K562 (cell line): Measurements from ENCODE around the gene CT45A10. TPM values are rescaled to one million over a fixed set of nuclear protein-coding genes. Genes with fewer than 3 reads are reported as not detected.

Source experiments
- CBX1 ChIP-seq: sonication (generic); IDR thresholded peaks from 2 replicates; pipeline ENCODE4 v1.6.1; 2016; ENCODE audit warnings: antibody characterized with exemption, low read depth, mild to moderate bottlenecking
- CCNT2 ChIP-seq: IDR thresholded peaks from 2 replicates; pipeline ENCODE4 v1.6.1; 2011; ENCODE audit warnings: borderline replicate concordance, low read depth, mild to moderate bottlenecking, moderate library complexity, mixed read lengths, low read length; ENCODE audit not compliant: insufficient read length; ENCODE audit errors: extremely low read depth
- DACH1 ChIP-seq: fragments of 450-650 bp; IDR thresholded peaks from 2 replicates; pipeline ENCODE4 v1.6.1; 2018; ENCODE audit not compliant: partially characterized antibody
- GABPA ChIP-seq: fragments of 200-800 bp; sonication (Bioruptor generic); conservative IDR thresholded peaks from 2 replicates; pipeline ENCODE4 v1.6.1; 2016; ENCODE audit warnings: low read depth, missing genetic modification characterization, missing compliant biosample characterization
- GABPB1 ChIP-seq: sonication (generic); formaldehyde crosslinking; IDR thresholded peaks from 2 replicates; pipeline ENCODE4 v1.8.0; 2022; ENCODE audit warnings: mild to moderate bottlenecking, missing genetic modification reagents
- GATA2 ChIP-seq: sonication (generic); formaldehyde crosslinking; IDR thresholded peaks from 2 replicates; pipeline ENCODE4 v1.4.0; 2020; ENCODE audit warnings: mild to moderate bottlenecking, missing genetic modification reagents
- MAZ ChIP-seq, 2 experiments: fragments of 450-650 bp in 1 of 2; sonication (generic) in 1 of 2; formaldehyde crosslinking; IDR thresholded peaks in 1 of 2; conservative IDR thresholded peaks in 1 of 2; 2 replicates each; pipeline versions ENCODE4 v1.4.0 to v1.5.0; 2020; ENCODE audit warnings: mild to moderate bottlenecking in 1 of 2, missing genetic modification reagents in 1 of 2
- MCM2 ChIP-seq: fragments of 450-650 bp; IDR thresholded peaks from 2 replicates; pipeline ENCODE4 v1.6.1; 2017; ENCODE audit warnings: low read depth, mild to moderate bottlenecking
- NBN ChIP-seq: fragments of 450-650 bp; IDR thresholded peaks from 2 replicates; pipeline ENCODE4 v1.6.1; 2016; ENCODE audit warnings: low read depth, mild to moderate bottlenecking
- NR3C1 ChIP-seq: sonication (generic); formaldehyde crosslinking; IDR thresholded peaks from 2 replicates; pipeline ENCODE4 v1.8.1; 2022; ENCODE audit warnings: missing genetic modification reagents
- POLR2AphosphoS2 ChIP-seq: IDR thresholded peaks from 2 replicates; pipeline ENCODE4 v1.6.1; 2012; ENCODE audit warnings: low read length, improper control_type of control experiment
- RB1 ChIP-seq: fragments of 450-650 bp; IDR thresholded peaks from 2 replicates; pipeline ENCODE4 v1.6.1; 2017; ENCODE audit warnings: low read depth, mild to moderate bottlenecking
- SOX6 ChIP-seq: fragments of 450-650 bp; IDR thresholded peaks from 2 replicates; pipeline ENCODE4 v1.6.1; 2014; ENCODE audit warnings: mild to moderate bottlenecking
- U2AF2 ChIP-seq: fragments of 200-400 bp; formaldehyde crosslinking; optimal IDR thresholded peaks from 2 replicates; pipeline ENCODE3; 2017; ENCODE audit warnings: low read depth, mild to moderate bottlenecking, low read length
- ZFX ChIP-seq: sonication (generic); formaldehyde crosslinking; IDR thresholded peaks from 2 replicates; pipeline ENCODE4 v1.8.0; 2022; ENCODE audit warnings: mild to moderate bottlenecking, missing genetic modification reagents, moderate library complexity
- ZNF197 ChIP-seq: fragments of 200-800 bp; sonication (Bioruptor generic); IDR thresholded peaks from 2 replicates; pipeline ENCODE4 v1.6.1; 2016; ENCODE audit warnings: low read depth, missing genetic modification characterization, missing compliant biosample characterization
- ZNF224 ChIP-seq: sonication (generic); formaldehyde crosslinking; IDR thresholded peaks from 2 replicates; pipeline ENCODE4 v1.8.0; 2022; ENCODE audit warnings: mild to moderate bottlenecking, missing genetic modification reagents
- polyA plus RNA-seq, 8 experiments: library from polyadenylated mRNA; depleted of rRNA in 4 of 8; stranded (reverse) in 5 of 8; unstranded in 3 of 8; fragments of >200 nt; fragmentation: Nextera tagmentation in 2 of 8; fragmentation: Illumina TruSeq in 1 of 8; extraction: Ambion mirVana in 2 of 8; extraction: Trizol in 1 of 8; gene quantifications; 2 replicates each; pipeline versions ENCODE4 v1.2.1 to v1.2.3, GENCODE V29; 2011 to 2014; ENCODE audit warnings: inconsistent platforms in 1 of 8, missing spikeins in 1 of 8
- total RNA-seq, 7 experiments: library from RNA; depleted of rRNA in 6 of 7; stranded (reverse); fragments of >200 nt in 6 of 7; fragmentation: Illumina TruSeq in 2 of 7; extraction: Trizol in 2 of 7; gene quantifications; 2 replicates each; pipeline versions ENCODE4 v1.2.1 to v1.2.3, GENCODE V29; 2011 to 2021; ENCODE audit warnings: low replicate concordance in 1 of 7
- TF ChIP-seq, protein P1 (sequence below): conservative IDR thresholded peaks from 2 replicates; pipeline ENCODE4 v1.6.1; 2011; ENCODE audit warnings: low read depth, mild to moderate bottlenecking, low read length; ENCODE audit not compliant: control insufficient read depth
- TF ChIP-seq, protein P2 (sequence below): fragments of 250-450 bp; sonication (Bioruptor Pico); IDR thresholded peaks from 2 replicates; pipeline ENCODE4 v1.6.1; 2021; ENCODE audit warnings: mild to moderate bottlenecking
- TF ChIP-seq, protein P3 (sequence below): sonication (generic); formaldehyde crosslinking; IDR thresholded peaks from 2 replicates; pipeline ENCODE4 v1.8.1; 2023; ENCODE audit warnings: missing genetic modification reagents, mild to moderate bottlenecking, borderline replicate concordance
- TF ChIP-seq, protein P4 (sequence below): IDR thresholded peaks from 2 replicates; pipeline ENCODE4 v1.6.1; 2016; ENCODE audit warnings: missing genetic modification characterization, missing compliant biosample characterization

Gene CT45A10
- total and polyA plus RNA-seq, 9 of the 15 experiments (the other 6 are each of a cell fraction or from before 2014, with no cell fraction given) = 78.1 to 175 (median 102) TPM

DNA sequence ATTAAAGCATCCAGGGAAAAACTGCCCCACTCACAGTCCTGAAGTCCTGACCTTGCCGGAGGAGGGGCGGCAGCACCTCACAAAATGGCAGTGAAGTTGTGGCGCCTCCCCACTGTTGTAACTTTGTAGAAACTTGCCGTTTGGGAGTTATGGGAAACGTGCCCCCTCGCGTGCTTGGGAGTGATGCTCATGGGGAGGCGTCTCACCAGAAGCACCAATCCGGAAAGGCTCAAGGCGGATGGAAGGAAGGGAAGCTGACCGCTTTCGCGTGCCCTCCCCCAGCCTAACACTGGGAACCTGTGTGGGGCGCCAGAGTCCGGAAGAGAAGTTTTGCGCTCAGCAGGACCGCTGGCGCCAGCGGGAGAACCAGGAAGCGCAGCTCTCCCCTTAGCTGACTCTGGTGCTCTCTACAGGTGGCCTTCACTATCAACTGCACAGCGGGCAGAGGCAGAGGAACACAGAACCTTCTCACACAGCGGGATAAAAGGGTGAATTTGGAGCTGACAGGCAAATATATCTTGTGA lies at the start of gene CT45A10, which contains the start of gene SAGE1 (continued):
- TF ChIP-seq MCM2 (no peak), ZFX (CRISPR knock-in tag) (peak; percentile 29; the same call in 1 of the 2 replicates), MAZ (CRISPR knock-in tag; conservative IDR thresholded peaks at IDR 0.05 in 1 of 2, IDR thresholded peaks at IDR 0.05 in 1 of 2) (peak in 1 of 2 experiments; percentile 71; a peak in 1 of 4 replicates), SOX6 (peak; percentile 70), GABPB1 (CRISPR knock-in tag) (peak; percentile 79), ZNF197 (no peak), ZNF224 (CRISPR knock-in tag) (no peak), RB1 (peak; percentile 75), POLR2AphosphoS2 (no peak), CBX1 (no peak; the same call in 1 of the 2 replicates), DACH1 (no peak), NR3C1 (CRISPR knock-in tag) (no peak), GABPA (tag) (peak; percentile 73), CCNT2 (peak; percentile 58), NBN (0 out of 2 replicates have a peak, but pooled peaks have one; percentile 62), U2AF2 (no peak), GATA2 (CRISPR knock-in tag) (no peak)
- TF ChIP-seq, protein P1, sequence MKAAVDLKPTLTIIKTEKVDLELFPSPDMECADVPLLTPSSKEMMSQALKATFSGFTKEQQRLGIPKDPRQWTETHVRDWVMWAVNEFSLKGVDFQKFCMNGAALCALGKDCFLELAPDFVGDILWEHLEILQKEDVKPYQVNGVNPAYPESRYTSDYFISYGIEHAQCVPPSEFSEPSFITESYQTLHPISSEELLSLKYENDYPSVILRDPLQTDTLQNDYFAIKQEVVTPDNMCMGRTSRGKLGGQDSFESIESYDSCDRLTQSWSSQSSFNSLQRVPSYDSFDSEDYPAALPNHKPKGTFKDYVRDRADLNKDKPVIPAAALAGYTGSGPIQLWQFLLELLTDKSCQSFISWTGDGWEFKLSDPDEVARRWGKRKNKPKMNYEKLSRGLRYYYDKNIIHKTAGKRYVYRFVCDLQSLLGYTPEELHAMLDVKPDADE = 0 out of 2 replicates have a peak, but pooled peaks have one; percentile 56
- TF ChIP-seq, protein P2, sequence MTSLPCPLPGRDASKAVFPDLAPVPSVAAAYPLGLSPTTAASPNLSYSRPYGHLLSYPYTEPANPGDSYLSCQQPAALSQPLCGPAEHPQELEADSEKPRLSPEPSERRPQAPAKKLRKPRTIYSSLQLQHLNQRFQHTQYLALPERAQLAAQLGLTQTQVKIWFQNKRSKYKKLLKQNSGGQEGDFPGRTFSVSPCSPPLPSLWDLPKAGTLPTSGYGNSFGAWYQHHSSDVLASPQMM = no peak
- TF ChIP-seq, protein P3, sequence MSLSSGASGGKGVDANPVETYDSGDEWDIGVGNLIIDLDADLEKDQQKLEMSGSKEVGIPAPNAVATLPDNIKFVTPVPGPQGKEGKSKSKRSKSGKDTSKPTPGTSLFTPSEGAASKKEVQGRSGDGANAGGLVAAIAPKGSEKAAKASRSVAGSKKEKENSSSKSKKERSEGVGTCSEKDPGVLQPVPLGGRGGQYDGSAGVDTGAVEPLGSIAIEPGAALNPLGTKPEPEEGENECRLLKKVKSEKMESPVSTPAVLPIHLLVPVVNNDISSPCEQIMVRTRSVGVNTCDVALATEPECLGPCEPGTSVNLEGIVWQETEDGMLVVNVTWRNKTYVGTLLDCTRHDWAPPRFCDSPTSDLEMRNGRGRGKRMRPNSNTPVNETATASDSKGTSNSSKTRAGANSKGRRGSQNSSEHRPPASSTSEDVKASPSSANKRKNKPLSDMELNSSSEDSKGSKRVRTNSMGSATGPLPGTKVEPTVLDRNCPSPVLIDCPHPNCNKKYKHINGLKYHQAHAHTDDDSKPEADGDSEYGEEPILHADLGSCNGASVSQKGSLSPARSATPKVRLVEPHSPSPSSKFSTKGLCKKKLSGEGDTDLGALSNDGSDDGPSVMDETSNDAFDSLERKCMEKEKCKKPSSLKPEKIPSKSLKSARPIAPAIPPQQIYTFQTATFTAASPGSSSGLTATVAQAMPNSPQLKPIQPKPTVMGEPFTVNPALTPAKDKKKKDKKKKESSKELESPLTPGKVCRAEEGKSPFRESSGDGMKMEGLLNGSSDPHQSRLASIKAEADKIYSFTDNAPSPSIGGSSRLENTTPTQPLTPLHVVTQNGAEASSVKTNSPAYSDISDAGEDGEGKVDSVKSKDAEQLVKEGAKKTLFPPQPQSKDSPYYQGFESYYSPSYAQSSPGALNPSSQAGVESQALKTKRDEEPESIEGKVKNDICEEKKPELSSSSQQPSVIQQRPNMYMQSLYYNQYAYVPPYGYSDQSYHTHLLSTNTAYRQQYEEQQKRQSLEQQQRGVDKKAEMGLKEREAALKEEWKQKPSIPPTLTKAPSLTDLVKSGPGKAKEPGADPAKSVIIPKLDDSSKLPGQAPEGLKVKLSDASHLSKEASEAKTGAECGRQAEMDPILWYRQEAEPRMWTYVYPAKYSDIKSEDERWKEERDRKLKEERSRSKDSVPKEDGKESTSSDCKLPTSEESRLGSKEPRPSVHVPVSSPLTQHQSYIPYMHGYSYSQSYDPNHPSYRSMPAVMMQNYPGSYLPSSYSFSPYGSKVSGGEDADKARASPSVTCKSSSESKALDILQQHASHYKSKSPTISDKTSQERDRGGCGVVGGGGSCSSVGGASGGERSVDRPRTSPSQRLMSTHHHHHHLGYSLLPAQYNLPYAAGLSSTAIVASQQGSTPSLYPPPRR (CRISPR knock-in tag) = 0 out of 2 replicates have a peak, but pooled peaks have one; percentile 36
- TF ChIP-seq, protein P4, sequence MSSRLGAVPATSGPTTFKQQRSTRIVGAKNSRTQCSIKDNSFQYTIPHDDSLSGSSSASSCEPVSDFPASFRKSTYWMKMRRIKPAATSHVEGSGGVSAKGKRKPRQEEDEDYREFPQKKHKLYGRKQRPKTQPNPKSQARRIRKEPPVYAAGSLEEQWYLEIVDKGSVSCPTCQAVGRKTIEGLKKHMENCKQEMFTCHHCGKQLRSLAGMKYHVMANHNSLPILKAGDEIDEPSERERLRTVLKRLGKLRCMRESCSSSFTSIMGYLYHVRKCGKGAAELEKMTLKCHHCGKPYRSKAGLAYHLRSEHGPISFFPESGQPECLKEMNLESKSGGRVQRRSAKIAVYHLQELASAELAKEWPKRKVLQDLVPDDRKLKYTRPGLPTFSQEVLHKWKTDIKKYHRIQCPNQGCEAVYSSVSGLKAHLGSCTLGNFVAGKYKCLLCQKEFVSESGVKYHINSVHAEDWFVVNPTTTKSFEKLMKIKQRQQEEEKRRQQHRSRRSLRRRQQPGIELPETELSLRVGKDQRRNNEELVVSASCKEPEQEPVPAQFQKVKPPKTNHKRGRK = no peak
